Panc1 (cell line): ENCODE measurements around the gene LCORL. TPM values are rescaled to one million over a fixed set of nuclear protein-coding genes. Genes with fewer than 3 reads are reported as not detected.

Source experiments
- ATAC-seq: fragments of 200-7000 bp; cut with Tn5 transposase; 2 replicates; pipeline ENCODE4 v1.9.1; 2020; ENCODE audit warnings: mild to moderate bottlenecking, moderate library complexity
- BruUV-seq: library from RNA; stranded (reverse); fragments of 400-500 nt; replicated peaks from 2 replicates; lab custom pipeline; 2021; lab: Mats Ljungman, UMichigan
- CTCF ChIA-PET: fragments of 300-600 bp; sonication (Branson Sonifier 250); formaldehyde crosslinking; loops from one replicate; lab custom pipeline; 2022; ENCODE audit warnings: antibody characterized with exemption; lab: Charles Lee
- POLR2A ChIA-PET: fragments of 300-600 bp; sonication (Branson Sonifier 250); formaldehyde crosslinking; loops from one replicate; lab custom pipeline; 2022; ENCODE audit warnings: antibody characterized with exemption; lab: Charles Lee
- DNase-seq: peaks from one replicate; pipeline ENCODE4 v3.0.0-alpha.2; 2010; ENCODE audit warnings: low read depth, low spot score
- H3K27ac ChIP-seq: 2 replicates; pipeline ENCODE4 v1.5.1; 2011; ENCODE audit warnings: mild to moderate bottlenecking, low read length, inconsistent platforms
- H3K27me3 ChIP-seq: fragments of 200-500 bp; sonication (Bioruptor generic); 2 replicates; pipeline ENCODE4 v1.6.0; 2014; ENCODE audit warnings: low read length, inconsistent platforms; ENCODE audit not compliant: control insufficient read depth, insufficient read depth
- H3K36me3 ChIP-seq: fragments of 200-500 bp; sonication (Bioruptor generic); 2 replicates; pipeline ENCODE4 v1.5.1; 2014; ENCODE audit warnings: inconsistent platforms, mild to moderate bottlenecking, low read length, moderate library complexity; ENCODE audit not compliant: control insufficient read depth, insufficient read depth
- H3K4me1 ChIP-seq: 2 replicates; pipeline ENCODE4 v1.5.1; 2011; ENCODE audit warnings: inconsistent platforms, mild to moderate bottlenecking, low read length, moderate library complexity; ENCODE audit not compliant: control insufficient read depth, insufficient read depth
- H3K4me3 ChIP-seq, 2 experiments: 2 replicates each; pipeline ENCODE4 v1.5.1; 2011 to 2012; ENCODE audit warnings: low read depth in 2 of 2, low read length in 2 of 2, mild to moderate bottlenecking in 2 of 2, inconsistent platforms in 1 of 2, moderate library complexity in 1 of 2
- H3K9me3 ChIP-seq: fragments of 200-500 bp; sonication (Bioruptor generic); 2 replicates; pipeline ENCODE4 v1.5.1; 2014; ENCODE audit warnings: low read depth, mild to moderate bottlenecking, inconsistent platforms, low read length, moderate library complexity; ENCODE audit not compliant: control insufficient read depth, insufficient read depth
- CTCF ChIP-seq: fragments of 450-650 bp; IDR thresholded peaks from 2 replicates; pipeline ENCODE4 v1.5.1; 2017; ENCODE audit warnings: mild to moderate bottlenecking
- POLR2AphosphoS5 ChIP-seq: IDR thresholded peaks from 2 replicates; pipeline ENCODE4 v1.6.1; 2012; ENCODE audit warnings: mild to moderate bottlenecking, low read depth, low read length, moderate library complexity
- REST ChIP-seq, 2 experiments: IDR thresholded peaks; 2 replicates each; pipeline ENCODE4 v1.6.1; 2011 to 2012; ENCODE audit warnings: low read depth in 2 of 2, control low read depth in 1 of 2, low read length in 1 of 2, mild to moderate bottlenecking in 1 of 2, moderate library complexity in 1 of 2; ENCODE audit not compliant: insufficient read depth in 1 of 2
- SIN3A ChIP-seq: IDR thresholded peaks from 2 replicates; pipeline ENCODE4 v1.6.1; 2012; ENCODE audit warnings: low read depth, mild to moderate bottlenecking, low read length, moderate library complexity, borderline replicate concordance; ENCODE audit not compliant: insufficient read depth
- TCF7L2 ChIP-seq: IDR thresholded peaks from 2 replicates; pipeline ENCODE4 v1.6.1; 2011; ENCODE audit warnings: mild to moderate bottlenecking, low read depth, low read length, inconsistent platforms
- in situ Hi-C: cut with HindIII; loops from 2 replicates; pipeline ENCODE4 v1.10.0; 2016; ENCODE audit warnings: low sequenced_read_pairs, low pct_unique_long_range_greater_than_20kb
- intact Hi-C: fragments of 100-400 bp; cut with micrococcal nuclease; formaldehyde crosslinking; loops from one replicate; pipeline ENCODE4 v1.10.0; 2022; ENCODE audit not compliant: unreplicated experiment
- total RNA-seq: library from RNA; stranded (reverse); gene quantifications from one replicate; pipeline ENCODE4 v1.2.1, GENCODE V29; 2021; ENCODE audit not compliant: unreplicated experiment

Gene LCORL
- total RNA-seq, 1 experiment from 2014 or later: 17.5 TPM

GRCh38 chr4:17859793-17860406, 161.7 kb downstream of the LCORL start:
- ATAC-seq: no peak
- Histone ChIP-seq H3K4me3 (no peak overlapping the region), H3K27me3 (no peaks in the 10 kb centered on the region), H3K36me3 (no peaks in the 10 kb centered on the region), H3K27ac (no peak overlapping the region), H3K4me1 (no peaks in the 10 kb centered on the region), H3K9me3 (no peaks in the 10 kb centered on the region)
- BruUV-seq: no TSS peak
- ChIA-PET POLR2A (no interaction called here), CTCF (no interaction called here)
- in situ Hi-C loops (no loop called here), intact Hi-C loops (no loop called here)
- no peak for TF ChIP-seq POLR2AphosphoS5
- TF ChIP-seq SIN3A: no peak
- TF ChIP-seq REST (IDR thresholded peaks at IDR 0.05; ENCODE audit: insufficient read depth in 1 of 2, low read depth in 2 of 2, low read length in 1 of 2): no peak
- DNase-seq: no peak

GRCh38 chr4:17854036-17854435, 167.5 kb downstream of the LCORL start:
- in situ Hi-C loops: no loop called here
- POLR2A ChIA-PET: no interaction called here
- no TSS peak for BruUV-seq
- DNase-seq (no peak), ATAC-seq (no peak)
- CTCF ChIA-PET: no interaction called here
- Histone ChIP-seq H3K4me3 (no peak overlapping the region), H3K9me3 (no peaks in the 10 kb centered on the region), H3K27ac (no peak overlapping the region), H3K36me3 (no peaks in the 10 kb centered on the region), H3K27me3 (no peaks in the 10 kb centered on the region), H3K4me1 (no peaks in the 10 kb centered on the region)
- no peak for TF ChIP-seq TCF7L2
- no peak for TF ChIP-seq POLR2AphosphoS5
- TF ChIP-seq CTCF: no peak
- TF ChIP-seq REST (IDR thresholded peaks at IDR 0.05; ENCODE audit: insufficient read depth in 1 of 2, low read depth in 2 of 2, low read length in 1 of 2): no peak
- TF ChIP-seq SIN3A: no peak
- intact Hi-C loops: no loop called here
